SK-N-SH (cell line): ENCODE measurements around the gene CCDC71. TPM values are rescaled to one million over a fixed set of nuclear protein-coding genes. Genes with fewer than 3 reads are reported as not detected.

Experiments
- CTCF ChIA-PET: fragments of 300-600, 350-600 bp; formaldehyde crosslinking; extraction: SDS; loops from one replicate; lab custom pipeline; 2021; lab: Yijun Ruan, JAX
- POLR2A ChIA-PET: fragments of 350-600 bp; sonication (Branson Sonifier 250); formaldehyde crosslinking; extraction: SDS; loops from one replicate; lab custom pipeline; 2020; ENCODE audit warnings: antibody characterized with exemption, inconsistent platforms; lab: Yijun Ruan, JAX
- DNase-seq: peaks from one replicate; pipeline ENCODE4 v3.0.0; 2012
- H2AFZ ChIP-seq: fragments of 200-600 bp; sonication (generic); 2 replicates; pipeline ENCODE4 v1.8.1; 2016; ENCODE audit warnings: antibody characterized with exemption, mild to moderate bottlenecking, low read depth
- H3F3A ChIP-seq: fragments of 200-600 bp; sonication (generic); replicated peaks from 2 replicates; pipeline ENCODE3; 2016; ENCODE audit warnings: antibody characterized with exemption, mild to moderate bottlenecking; ENCODE audit not compliant: insufficient read depth
- H3K27ac ChIP-seq, 2 experiments: fragments of 200-500 bp in 1 of 2; fragments of 200-600 bp in 1 of 2; sonication (Bioruptor generic) in 1 of 2; sonication (generic), shearing (Covaris generic) in 1 of 2; 2 replicates each; pipeline versions ENCODE4 v1.5.1 to v1.6.1; 2014 to 2016; ENCODE audit warnings: low read depth in 2 of 2, inconsistent platforms in 1 of 2, low read length in 1 of 2, mild to moderate bottlenecking in 1 of 2, mixed read lengths in 1 of 2
- H3K27me3 ChIP-seq: fragments of 200-600 bp; sonication (generic), shearing (Covaris generic); 2 replicates; pipeline ENCODE4 v1.6.1; 2016; ENCODE audit warnings: mixed run types; ENCODE audit not compliant: insufficient read depth
- H3K36me3 ChIP-seq, 2 experiments: fragments of 200-500 bp in 1 of 2; fragments of 200-600 bp in 1 of 2; sonication (Bioruptor generic) in 1 of 2; sonication (generic) in 1 of 2; replicated peaks in 1 of 2; 2 replicates each; pipeline versions ENCODE3 to v1.5.1; 2014 to 2016; ENCODE audit warnings: low read length in 1 of 2, mild to moderate bottlenecking in 1 of 2; ENCODE audit not compliant: insufficient read depth in 2 of 2, control insufficient read depth in 1 of 2
- H3K4me1 ChIP-seq, 2 experiments: fragments of 200-500 bp in 1 of 2; fragments of 200-600 bp in 1 of 2; sonication (Bioruptor generic) in 1 of 2; sonication (generic), shearing (Covaris generic) in 1 of 2; 2 replicates each; pipeline versions ENCODE4 v1.5.1 to v1.6.1; 2014 to 2016; ENCODE audit warnings: low read depth in 1 of 2, low read length in 1 of 2, mixed run types in 1 of 2; ENCODE audit not compliant: insufficient read depth in 2 of 2, control insufficient read depth in 1 of 2
- H3K4me2 ChIP-seq: fragments of 200-600 bp; sonication (generic), shearing (Covaris generic); 2 replicates; pipeline ENCODE4 v1.6.1; 2017; ENCODE audit warnings: mixed run types
- H3K4me3 ChIP-seq, 2 experiments: fragments of 200-500 bp in 1 of 2; fragments of 200-600 bp in 1 of 2; sonication (Bioruptor generic) in 1 of 2; sonication (generic), shearing (Covaris generic) in 1 of 2; 2 replicates each; pipeline versions ENCODE4 v1.5.1 to v1.8.1; 2014 to 2016; ENCODE audit warnings: low read depth in 2 of 2, inconsistent platforms in 1 of 2, low read length in 1 of 2, mild to moderate bottlenecking in 1 of 2, mixed read lengths in 1 of 2, moderate library complexity in 1 of 2
- H3K79me2 ChIP-seq: fragments of 200-600 bp; sonication (generic); 2 replicates; pipeline ENCODE4 v1.8.1; 2017; ENCODE audit warnings: mild to moderate bottlenecking; ENCODE audit not compliant: insufficient read depth
- H3K9ac ChIP-seq: fragments of 200-600 bp; sonication (generic); 2 replicates; pipeline ENCODE4 v1.6.1; 2017; ENCODE audit warnings: mixed run types
- H3K9me2 ChIP-seq: fragments of 200-600 bp; sonication (generic); 2 replicates; pipeline ENCODE4 v1.6.1; 2017; ENCODE audit warnings: mixed run types
- H3K9me3 ChIP-seq: fragments of 200-600 bp; sonication (generic); 2 replicates; pipeline ENCODE4 v1.6.1; 2017; ENCODE audit warnings: mixed run types, mild to moderate bottlenecking, moderate library complexity
- H4K20me1 ChIP-seq: fragments of 200-600 bp; sonication (generic); 2 replicates; pipeline ENCODE4 v1.6.1; 2017; ENCODE audit warnings: mild to moderate bottlenecking, mixed run types; ENCODE audit not compliant: insufficient read depth
- CHD2 ChIP-seq: fragments of 150-350 bp; IDR thresholded peaks from 2 replicates; pipeline ENCODE4 v1.6.1; 2018; ENCODE audit warnings: low read length; ENCODE audit not compliant: partially characterized antibody
- MEF2A ChIP-seq: IDR thresholded peaks from 2 replicates; pipeline ENCODE4 v1.4.0; 2012; ENCODE audit warnings: low read depth, borderline replicate concordance
- MXI1 ChIP-seq: IDR thresholded peaks from 2 replicates; pipeline ENCODE4 v1.6.1; 2012; ENCODE audit warnings: mild to moderate bottlenecking, low read depth, low read length, improper control_type of control experiment
- RAD21 ChIP-seq: IDR thresholded peaks from 2 replicates; pipeline ENCODE4 v1.6.1; 2012; ENCODE audit warnings: mild to moderate bottlenecking, low read length
- RFX5 ChIP-seq: IDR thresholded peaks from 2 replicates; pipeline ENCODE4 v1.6.1; 2012; ENCODE audit warnings: mild to moderate bottlenecking, improper control_type of control experiment, low read length
- RXRA ChIP-seq: IDR thresholded peaks from 2 replicates; pipeline ENCODE4 v1.4.0; 2012; ENCODE audit warnings: low read depth, mild to moderate bottlenecking, borderline replicate concordance
- SMC3 ChIP-seq: IDR thresholded peaks from 2 replicates; pipeline ENCODE4 v1.6.1; 2012; ENCODE audit warnings: low read depth, low read length, improper control_type of control experiment
- WGBS: methylation state at CpG from one replicate; pipeline ENCODE4 v1.1.6; 2017; ENCODE audit warnings: low lambda C conversion rate; 5-methylcytosine and 5-hydroxymethylcytosine counted together
- polyA plus RNA-seq, 3 experiments: library from polyadenylated mRNA; depleted of rRNA; stranded (reverse); fragments of >200 nt; gene quantifications; 2 replicates each; pipeline ENCODE4 v1.2.3, GENCODE V29; 2012
- TF ChIP-seq, protein P1 (sequence below): fragments of 200-600 bp; sonication (generic); IDR thresholded peaks from 2 replicates; pipeline ENCODE4 v1.6.1; 2017; ENCODE audit warnings: antibody characterized with exemption, mild to moderate bottlenecking, moderate library complexity
- TF ChIP-seq, protein P2 (sequence below): fragments of 150-350 bp; IDR thresholded peaks from 2 replicates; pipeline ENCODE4 v1.6.1; 2017; ENCODE audit warnings: antibody characterized with exemption, low read length, low read depth, borderline replicate concordance
- TF ChIP-seq, protein P3 (sequence below): IDR thresholded peaks from 2 replicates; pipeline ENCODE4 v1.4.0; 2012; ENCODE audit warnings: low read depth
- TF ChIP-seq, protein P4 (sequence below): IDR thresholded peaks from 2 replicates; pipeline ENCODE4 v1.4.0; 2012; ENCODE audit warnings: low read depth, borderline replicate concordance
- TF ChIP-seq, protein P5 (sequence below): IDR thresholded peaks from 2 replicates; pipeline ENCODE4 v1.4.0; 2012; ENCODE audit warnings: low read depth, borderline replicate concordance
- TF ChIP-seq, protein P6 (sequence below): fragments of 150-350 bp; IDR thresholded peaks from 2 replicates; pipeline ENCODE4 v1.6.1; 2016; ENCODE audit warnings: mild to moderate bottlenecking, low read depth, low read length

CCDC71 gene
- polyA plus RNA-seq, 1 of the 3 experiments (the other 2 are of a cell fraction): 40.9 TPM

DNA sequence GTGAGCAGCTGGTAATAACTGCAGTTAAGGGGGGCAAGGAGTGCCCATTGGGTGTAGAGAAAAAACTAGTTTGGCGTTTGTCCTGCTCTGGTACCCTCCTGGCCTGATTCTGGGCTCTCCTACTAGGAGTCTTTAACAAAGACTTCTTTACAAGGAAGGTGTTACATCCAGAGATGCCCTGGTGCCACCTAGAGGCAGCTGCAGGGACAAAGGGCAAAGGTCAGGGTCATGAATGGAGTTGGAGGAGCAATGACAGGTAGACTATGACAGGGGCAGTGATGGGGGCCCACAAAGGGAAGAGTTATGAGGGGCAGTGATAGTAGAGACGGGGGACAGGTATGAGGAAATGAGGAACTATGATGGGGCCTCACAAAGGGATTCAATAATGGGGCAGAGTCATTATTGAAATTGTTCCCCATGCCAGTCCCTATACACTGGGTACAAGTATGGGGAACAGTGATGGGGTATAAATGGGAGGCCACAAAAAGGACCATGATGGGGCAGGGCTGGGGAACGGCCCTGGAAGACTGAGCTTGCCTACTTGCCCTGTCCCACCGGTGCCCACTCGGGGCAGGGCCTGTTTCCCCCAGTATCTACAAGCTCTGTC is 7.9 kb downstream of the CCDC71 start:
- POLR2A ChIA-PET: interaction anchor here (0.6 kb wide), 1 partner anchor 67 kb away, joined by 3 read pairs; no protein-coding TSS in a partner anchor
- WGBS: 85% methylated on average over 4 of the region's 5 CpGs

DNA sequence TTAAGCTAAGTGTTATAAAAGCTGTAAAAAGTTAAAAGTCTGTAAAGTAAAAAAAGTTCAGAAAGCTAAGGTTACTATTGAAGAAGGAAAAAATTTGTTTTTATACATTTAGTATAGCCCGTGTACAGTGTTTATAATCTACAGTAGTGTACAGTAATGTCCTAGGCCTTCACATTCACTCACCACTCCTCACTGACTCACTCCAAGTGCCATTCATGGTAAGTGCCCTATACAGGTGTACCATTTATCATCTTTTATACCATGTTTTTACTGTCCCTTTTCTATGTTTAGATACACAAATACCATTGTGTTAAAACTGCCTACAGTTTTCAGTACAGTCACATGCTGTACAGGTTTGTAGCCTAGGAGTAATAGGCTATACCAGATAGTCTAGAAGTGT is 8.8 kb downstream of the CCDC71 start:
- H3K36me3 ChIP-seq: peaks cover 0 to 4% of the 10 kb centered on the region in 2 experiments
- POLR2A ChIA-PET: interaction anchor here (0.6 kb wide), 1 partner anchor 65 kb away, joined by 3 read pairs; no protein-coding TSS in a partner anchor

More for the DNA sequence above, 7.9 kb downstream of the CCDC71 start:
- Histone ChIP-seq H3K9me3 (no peaks in the 10 kb centered on the region), H3K9me2 (no peaks in the 10 kb centered on the region), H3K79me2 (no peaks in the 10 kb centered on the region), H3K27me3 (no peaks in the 10 kb centered on the region), H3F3A (peaks cover 7% of the 10 kb centered on the region), H3K4me1 (no peaks in the 10 kb centered on the region), H3K27ac (no peak overlapping the region), H2AFZ (no peak overlapping the region), H3K4me2 (no peak overlapping the region), H3K4me3 (no peak overlapping the region), H3K9ac (no peak overlapping the region), H3K36me3 (peaks cover 0 to 11% of the 10 kb centered on the region in 2 experiments), H4K20me1 (no peaks in the 10 kb centered on the region)
- CTCF ChIA-PET: interaction anchor here (0.6 to 2.1 kb wide), 11 partner anchors 12 to 363 kb away, joined by 3 to 6 read pairs (median 3); partner anchors contain the start of genes USP19 and USP4
- TF ChIP-seq CHD2 (no peak), SMC3 (peak; percentile 8; the same call in 1 of the 2 replicates), MEF2A (no peak), RAD21 (peak; percentile 69)
- TF ChIP-seq, protein P1, sequence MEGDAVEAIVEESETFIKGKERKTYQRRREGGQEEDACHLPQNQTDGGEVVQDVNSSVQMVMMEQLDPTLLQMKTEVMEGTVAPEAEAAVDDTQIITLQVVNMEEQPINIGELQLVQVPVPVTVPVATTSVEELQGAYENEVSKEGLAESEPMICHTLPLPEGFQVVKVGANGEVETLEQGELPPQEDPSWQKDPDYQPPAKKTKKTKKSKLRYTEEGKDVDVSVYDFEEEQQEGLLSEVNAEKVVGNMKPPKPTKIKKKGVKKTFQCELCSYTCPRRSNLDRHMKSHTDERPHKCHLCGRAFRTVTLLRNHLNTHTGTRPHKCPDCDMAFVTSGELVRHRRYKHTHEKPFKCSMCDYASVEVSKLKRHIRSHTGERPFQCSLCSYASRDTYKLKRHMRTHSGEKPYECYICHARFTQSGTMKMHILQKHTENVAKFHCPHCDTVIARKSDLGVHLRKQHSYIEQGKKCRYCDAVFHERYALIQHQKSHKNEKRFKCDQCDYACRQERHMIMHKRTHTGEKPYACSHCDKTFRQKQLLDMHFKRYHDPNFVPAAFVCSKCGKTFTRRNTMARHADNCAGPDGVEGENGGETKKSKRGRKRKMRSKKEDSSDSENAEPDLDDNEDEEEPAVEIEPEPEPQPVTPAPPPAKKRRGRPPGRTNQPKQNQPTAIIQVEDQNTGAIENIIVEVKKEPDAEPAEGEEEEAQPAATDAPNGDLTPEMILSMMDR: peak; percentile 51
- DNase-seq: peak; percentile 54

More for the DNA sequence above, 8.8 kb downstream of the CCDC71 start:
- DNase-seq: no peak
- Histone ChIP-seq H3K9me2 (no peaks in the 10 kb centered on the region), H3K9me3 (no peaks in the 10 kb centered on the region), H3K4me1 (no peaks in the 10 kb centered on the region), H3K27me3 (no peaks in the 10 kb centered on the region), H3F3A (peaks cover 7% of the 10 kb centered on the region), H2AFZ (no peak overlapping the region), H3K27ac (no peak overlapping the region), H3K4me3 (no peak overlapping the region), H3K9ac (no peak overlapping the region), H3K4me2 (no peak overlapping the region), H3K79me2 (no peaks in the 10 kb centered on the region), H4K20me1 (no peaks in the 10 kb centered on the region)
- TF ChIP-seq RXRA: no peak
- TF ChIP-seq, protein P2, sequence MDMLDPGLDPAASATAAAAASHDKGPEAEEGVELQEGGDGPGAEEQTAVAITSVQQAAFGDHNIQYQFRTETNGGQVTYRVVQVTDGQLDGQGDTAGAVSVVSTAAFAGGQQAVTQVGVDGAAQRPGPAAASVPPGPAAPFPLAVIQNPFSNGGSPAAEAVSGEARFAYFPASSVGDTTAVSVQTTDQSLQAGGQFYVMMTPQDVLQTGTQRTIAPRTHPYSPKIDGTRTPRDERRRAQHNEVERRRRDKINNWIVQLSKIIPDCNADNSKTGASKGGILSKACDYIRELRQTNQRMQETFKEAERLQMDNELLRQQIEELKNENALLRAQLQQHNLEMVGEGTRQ: no peak
- no peak for TF ChIP-seq CHD2
- TF ChIP-seq, protein P3, sequence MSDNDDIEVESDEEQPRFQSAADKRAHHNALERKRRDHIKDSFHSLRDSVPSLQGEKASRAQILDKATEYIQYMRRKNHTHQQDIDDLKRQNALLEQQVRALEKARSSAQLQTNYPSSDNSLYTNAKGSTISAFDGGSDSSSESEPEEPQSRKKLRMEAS: no peak
- TF ChIP-seq, protein P4, sequence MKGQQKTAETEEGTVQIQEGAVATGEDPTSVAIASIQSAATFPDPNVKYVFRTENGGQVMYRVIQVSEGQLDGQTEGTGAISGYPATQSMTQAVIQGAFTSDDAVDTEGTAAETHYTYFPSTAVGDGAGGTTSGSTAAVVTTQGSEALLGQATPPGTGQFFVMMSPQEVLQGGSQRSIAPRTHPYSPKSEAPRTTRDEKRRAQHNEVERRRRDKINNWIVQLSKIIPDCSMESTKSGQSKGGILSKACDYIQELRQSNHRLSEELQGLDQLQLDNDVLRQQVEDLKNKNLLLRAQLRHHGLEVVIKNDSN: no peak
- TF ChIP-seq MXI1: no peak
- no peak for TF ChIP-seq RAD21
- TF ChIP-seq, protein P5, sequence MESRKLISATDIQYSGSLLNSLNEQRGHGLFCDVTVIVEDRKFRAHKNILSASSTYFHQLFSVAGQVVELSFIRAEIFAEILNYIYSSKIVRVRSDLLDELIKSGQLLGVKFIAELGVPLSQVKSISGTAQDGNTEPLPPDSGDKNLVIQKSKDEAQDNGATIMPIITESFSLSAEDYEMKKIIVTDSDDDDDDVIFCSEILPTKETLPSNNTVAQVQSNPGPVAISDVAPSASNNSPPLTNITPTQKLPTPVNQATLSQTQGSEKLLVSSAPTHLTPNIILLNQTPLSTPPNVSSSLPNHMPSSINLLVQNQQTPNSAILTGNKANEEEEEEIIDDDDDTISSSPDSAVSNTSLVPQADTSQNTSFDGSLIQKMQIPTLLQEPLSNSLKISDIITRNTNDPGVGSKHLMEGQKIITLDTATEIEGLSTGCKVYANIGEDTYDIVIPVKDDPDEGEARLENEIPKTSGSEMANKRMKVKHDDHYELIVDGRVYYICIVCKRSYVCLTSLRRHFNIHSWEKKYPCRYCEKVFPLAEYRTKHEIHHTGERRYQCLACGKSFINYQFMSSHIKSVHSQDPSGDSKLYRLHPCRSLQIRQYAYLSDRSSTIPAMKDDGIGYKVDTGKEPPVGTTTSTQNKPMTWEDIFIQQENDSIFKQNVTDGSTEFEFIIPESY: no peak
- TF ChIP-seq, protein P6, sequence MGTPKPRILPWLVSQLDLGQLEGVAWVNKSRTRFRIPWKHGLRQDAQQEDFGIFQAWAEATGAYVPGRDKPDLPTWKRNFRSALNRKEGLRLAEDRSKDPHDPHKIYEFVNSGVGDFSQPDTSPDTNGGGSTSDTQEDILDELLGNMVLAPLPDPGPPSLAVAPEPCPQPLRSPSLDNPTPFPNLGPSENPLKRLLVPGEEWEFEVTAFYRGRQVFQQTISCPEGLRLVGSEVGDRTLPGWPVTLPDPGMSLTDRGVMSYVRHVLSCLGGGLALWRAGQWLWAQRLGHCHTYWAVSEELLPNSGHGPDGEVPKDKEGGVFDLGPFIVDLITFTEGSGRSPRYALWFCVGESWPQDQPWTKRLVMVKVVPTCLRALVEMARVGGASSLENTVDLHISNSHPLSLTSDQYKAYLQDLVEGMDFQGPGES: no peak
- no peak for TF ChIP-seq RFX5
- 83% methylated on average over 1 of the region's 1 CpG for WGBS
- CTCF ChIA-PET: interaction anchor here (0.6 to 2.1 kb wide), 6 partner anchors 12 to 362 kb away, joined by 3 to 6 read pairs (median 4); partner anchors contain the start of gene USP4
